Tibial nerve (tissue), 4 donors: Measurements from ENCODE around the gene TCEANC.

ENCODE experiments used
- EP300 ChIP-seq, 2 donors: sonication (generic); formaldehyde crosslinking; IDR thresholded peaks; one replicate each; pipeline ENCODE4 v1.6.1; 2017; ENCODE audit warnings: antibody characterized with exemption in 2 of 2, mild to moderate bottlenecking in 1 of 2
- POLR2A ChIP-seq, 2 donors: fragments of 450-650 bp; IDR thresholded peaks; one replicate each; pipeline ENCODE4 v1.6.1; 2017; ENCODE audit warnings: antibody characterized with exemption in 2 of 2, mild to moderate bottlenecking in 2 of 2, moderate library complexity in 2 of 2
- TF ChIP-seq, protein P1 (sequence below), 5 experiments: fragments of 200-600 bp in 3 of 5; fragments of 450-650 bp in 2 of 5; sonication (generic) in 3 of 5; IDR thresholded peaks; one replicate each; pipeline ENCODE4 v1.5.1; 2016 to 2019; ENCODE audit warnings: antibody characterized with exemption in 5 of 5, mild to moderate bottlenecking in 3 of 5, moderate library complexity in 2 of 5

DNA sequence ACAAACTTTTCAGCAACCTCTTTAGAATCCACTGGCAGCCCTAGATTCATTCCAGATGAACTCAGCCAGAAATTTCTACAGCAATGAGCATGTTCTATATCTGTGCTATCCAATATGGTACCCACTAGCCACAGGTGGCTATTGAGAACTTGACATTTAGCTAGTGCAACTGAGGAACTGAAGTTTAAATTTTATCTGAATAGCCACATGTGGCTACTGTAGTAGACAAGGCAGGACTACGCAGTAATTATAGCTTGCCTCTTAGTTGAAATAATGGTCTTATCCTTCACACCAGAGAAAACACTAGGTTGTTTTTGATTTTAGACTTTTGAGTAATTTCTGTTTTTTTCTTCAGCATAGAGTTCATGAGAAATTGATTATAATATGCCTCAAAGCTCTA lies 2.6 kb upstream of the TCEANC start:
- TF ChIP-seq, protein P1, sequence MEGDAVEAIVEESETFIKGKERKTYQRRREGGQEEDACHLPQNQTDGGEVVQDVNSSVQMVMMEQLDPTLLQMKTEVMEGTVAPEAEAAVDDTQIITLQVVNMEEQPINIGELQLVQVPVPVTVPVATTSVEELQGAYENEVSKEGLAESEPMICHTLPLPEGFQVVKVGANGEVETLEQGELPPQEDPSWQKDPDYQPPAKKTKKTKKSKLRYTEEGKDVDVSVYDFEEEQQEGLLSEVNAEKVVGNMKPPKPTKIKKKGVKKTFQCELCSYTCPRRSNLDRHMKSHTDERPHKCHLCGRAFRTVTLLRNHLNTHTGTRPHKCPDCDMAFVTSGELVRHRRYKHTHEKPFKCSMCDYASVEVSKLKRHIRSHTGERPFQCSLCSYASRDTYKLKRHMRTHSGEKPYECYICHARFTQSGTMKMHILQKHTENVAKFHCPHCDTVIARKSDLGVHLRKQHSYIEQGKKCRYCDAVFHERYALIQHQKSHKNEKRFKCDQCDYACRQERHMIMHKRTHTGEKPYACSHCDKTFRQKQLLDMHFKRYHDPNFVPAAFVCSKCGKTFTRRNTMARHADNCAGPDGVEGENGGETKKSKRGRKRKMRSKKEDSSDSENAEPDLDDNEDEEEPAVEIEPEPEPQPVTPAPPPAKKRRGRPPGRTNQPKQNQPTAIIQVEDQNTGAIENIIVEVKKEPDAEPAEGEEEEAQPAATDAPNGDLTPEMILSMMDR (IDR thresholded peaks at IDR 0.05): no peak
- TF ChIP-seq POLR2A (IDR thresholded peaks at IDR 0.05) (no peak), EP300 (IDR thresholded peaks at IDR 0.05) (no peak)
